Medulla oblongata (tissue), 1 donor: Measurements from ENCODE around the gene VPS18.

ENCODE experiments used
- DNase-seq: peaks from one replicate; pipeline ENCODE4 v3.0.0-alpha.2; 2015; ENCODE audit errors: extremely low spot score

The VPS18 gene

GRCh38 chr15:40936709-40937666, 42.7 kb downstream of the VPS18 start:
- no peak for DNase-seq

- no peak for DNase-seq
These were observed 43.7 kb downstream of the VPS18 start for GRCh38 chr15:40937762-40938535.

DNA sequence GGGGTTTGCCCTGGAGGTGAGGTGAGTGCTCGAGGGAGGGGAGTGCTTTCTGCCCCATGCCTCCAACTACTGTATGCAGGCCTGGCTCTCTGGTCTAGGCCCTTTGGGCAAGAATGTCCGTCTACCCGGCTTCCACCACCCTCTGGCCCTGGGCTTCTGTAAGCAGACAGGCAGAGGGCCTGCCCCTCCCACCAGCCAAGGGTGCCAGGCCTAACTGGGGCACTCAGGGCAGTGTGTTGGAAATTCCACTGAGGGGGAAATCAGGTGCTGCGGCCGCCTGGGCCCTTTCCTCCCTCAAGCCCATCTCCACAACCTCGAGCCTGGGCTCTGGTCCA, 44.3 kb downstream of the VPS18 start:
- DNase-seq: no peak

DNA sequence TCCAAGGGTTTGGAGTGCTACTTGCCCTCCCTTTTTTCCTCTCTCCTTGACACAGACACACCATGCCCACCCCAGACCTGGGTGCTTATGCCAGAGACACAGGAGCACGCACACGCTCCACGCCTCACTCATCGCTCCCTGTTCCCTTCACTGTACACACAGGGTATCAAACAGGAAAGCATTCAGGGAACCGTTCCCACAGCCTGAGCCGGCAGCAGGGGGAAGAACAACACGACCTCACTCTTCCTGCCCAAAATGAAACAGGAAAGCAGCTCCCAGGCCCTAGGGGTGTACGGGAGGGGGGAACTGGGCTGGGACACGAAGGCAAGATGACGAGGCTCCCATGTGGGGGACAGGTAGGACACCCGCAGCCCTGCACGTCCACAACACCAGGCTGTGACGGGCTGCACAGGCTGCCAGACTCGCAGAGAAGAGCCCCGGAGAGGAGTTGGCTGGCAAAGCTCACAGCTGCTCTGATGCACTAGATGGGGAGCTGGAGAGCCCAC, 46.1 kb downstream of the VPS18 start:
- no peak for DNase-seq

DNA sequence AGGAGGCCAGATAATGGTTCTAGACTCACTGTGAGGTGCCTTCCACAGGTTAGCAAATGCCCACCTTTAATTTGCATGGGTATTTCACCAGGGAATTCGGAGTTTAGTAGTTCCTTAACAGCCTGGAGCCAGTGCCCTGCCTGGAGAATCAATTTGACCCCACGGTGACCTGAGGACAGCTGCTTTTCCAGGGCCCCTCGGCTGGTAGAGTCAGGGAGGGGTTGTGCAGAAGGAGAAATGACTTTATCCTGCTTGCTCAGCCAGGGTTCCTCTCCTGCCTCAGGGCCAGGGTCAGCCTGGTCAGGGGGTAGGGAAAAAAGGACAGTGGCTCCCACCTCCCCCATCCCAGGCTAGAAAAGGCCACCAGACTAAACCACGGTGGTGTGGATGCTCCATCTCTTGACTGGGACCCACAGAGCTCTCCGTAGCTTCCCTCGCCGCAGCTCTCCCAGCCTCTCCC, 46.8 kb downstream of the VPS18 start:
- DNase-seq: no peak

GRCh38 chr15:40941528-40942336, 47.5 kb downstream of the VPS18 start:
- peak; percentile 56 for DNase-seq

DNA sequence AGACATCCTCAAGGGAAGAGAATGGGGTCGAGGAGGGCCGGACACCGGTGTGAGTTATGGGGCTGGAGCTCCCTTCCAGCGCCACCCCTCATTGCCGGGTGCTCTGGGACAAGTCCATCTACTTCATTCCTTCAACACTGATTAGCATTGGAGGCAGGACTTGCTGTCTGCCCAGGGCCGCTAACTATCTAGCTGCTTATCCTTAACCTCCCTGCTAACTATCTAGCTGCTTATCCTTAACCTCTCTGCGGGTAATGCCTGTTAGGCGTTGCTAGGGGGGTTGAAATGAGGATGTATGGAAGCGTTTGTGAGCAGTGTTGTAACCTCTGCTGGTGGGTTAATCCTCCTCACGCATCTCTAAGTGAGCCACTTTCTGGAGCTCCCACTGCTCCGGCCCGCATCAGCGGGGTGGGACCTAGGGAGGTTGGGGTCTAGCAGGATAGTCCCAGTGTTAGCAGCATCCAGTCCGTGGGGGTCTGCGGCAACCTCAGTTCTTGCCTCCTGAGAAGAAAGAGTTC, 48.1 kb downstream of the VPS18 start:
- DNase-seq: no peak

DNA sequence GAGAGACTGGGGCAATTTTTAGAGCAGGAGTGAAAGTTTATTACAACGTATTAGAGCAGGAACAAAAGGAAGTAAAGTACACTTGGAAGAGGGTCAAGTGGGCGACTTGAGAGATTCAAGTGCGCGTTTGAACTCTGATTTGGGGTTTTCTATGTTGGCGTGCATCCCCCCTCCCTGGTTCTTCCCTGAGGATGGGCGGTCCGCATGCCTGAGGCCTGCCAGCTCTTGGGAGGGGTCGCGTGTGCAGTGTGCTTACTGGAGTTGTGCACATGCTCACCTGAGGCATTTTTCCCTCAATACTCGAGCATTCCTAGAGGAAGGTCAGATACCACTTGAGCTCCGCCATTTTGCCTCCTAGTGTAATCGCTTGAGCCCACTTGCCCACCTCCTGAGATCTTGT, 48.6 kb downstream of the VPS18 start:
- DNase-seq: no peak

GRCh38 chr15:40943764-40944365, 49.6 kb downstream of the VPS18 start:
- no peak for DNase-seq

DNA sequence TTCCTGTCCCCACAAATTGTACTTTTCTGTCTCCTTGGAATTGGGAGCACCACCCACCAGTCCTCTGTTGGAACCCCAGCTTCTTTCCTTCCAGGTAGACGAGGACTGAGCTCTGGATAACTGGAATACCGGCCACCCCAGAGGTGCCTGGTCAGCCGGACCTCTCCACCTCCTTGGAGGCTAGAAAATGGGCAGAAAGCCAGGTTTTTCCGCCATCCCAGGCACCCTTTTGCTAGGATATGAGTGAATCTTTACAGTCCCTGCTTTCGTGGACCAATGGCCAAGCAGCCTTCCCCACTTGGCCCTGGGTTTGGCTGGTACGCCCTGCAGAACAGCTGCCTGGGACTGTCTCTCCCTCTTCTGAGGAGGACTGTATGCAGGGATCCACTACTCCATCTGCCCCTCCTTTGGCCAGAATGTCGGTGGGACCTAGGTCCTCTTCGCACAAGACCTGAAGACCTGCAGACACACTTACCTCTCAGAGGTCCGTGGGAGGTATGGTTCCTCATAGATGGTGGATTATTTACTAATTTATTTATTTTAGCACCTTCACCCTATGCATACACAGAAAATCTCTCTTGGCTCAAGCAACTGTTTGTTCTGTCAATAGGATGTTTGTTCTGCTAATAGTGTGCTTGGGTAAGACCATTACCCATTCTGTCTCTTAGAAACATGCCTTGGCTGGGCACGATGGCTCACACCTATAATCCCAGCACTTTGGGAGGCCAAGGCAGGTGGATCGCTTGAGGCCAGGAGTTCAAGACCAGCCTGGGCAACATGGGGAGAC, 50.5 kb downstream of the VPS18 start:
- DNase-seq: no peak

DNA sequence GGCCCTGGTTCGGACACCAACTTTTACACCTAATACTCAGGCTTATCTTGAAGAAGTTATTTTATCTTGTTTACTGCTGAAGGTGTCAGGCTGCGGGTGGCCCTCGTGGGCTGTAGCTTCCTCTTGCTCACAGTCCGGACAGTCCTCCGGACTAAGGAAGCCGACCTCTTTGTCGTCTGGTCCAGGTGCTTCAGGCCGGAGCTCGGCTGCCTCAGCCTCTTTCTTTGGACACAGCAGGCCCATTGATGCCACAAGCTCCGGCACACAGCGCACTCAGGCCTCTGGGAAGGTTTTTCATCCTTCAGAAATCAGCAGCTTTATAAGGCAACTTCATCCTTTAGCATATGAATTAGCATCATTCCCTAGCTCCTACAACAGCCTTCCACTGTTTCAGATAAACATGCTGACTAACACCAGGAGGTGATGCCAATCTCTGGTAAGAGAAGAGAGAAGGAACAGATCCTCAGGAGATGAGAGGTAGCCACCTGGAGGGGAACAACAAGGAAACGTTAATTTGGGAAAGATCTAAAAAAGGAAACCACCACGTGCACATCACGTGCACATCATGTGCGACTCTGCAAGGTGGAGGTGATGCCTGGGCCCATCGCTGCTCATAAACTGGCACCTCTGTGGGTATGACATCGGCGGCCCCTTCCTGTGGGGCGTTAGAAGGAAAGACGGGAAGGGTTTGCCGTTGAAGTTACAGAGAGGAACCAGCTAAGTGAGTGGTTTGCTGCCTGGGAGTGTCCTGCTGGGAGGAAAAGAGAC, 54.6 kb downstream of the VPS18 start:
- DNase-seq: no peak

DNA sequence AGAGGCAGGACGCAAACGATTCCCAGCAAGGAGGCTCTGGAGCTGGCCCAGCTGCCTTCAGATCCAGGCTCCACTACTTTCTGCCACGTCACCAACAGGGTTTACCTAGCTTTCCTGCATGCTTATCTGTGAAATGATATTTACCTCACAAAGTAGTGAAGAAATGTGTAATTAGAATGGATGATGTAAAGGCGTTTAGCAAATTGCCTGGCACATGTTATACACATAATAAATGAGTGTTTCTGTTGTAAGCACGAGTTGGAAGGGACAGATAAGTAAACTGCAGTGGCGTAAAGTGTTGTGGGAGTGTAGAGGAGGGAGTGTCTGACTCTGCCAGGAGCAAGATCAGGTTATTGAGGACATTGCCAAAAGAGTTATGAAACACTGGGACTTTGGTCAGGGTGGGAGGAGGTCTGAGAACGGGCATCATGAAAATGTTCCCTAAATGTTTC, 55.5 kb downstream of the VPS18 start:
- DNase-seq: no peak

- DNase-seq: no peak
These were observed 57.5 kb downstream of the VPS18 start for GRCh38 chr15:40951764-40952163.

- no peak for DNase-seq
These were observed 58.2 kb downstream of the VPS18 start for GRCh38 chr15:40952301-40952900.

GRCh38 chr15:40952901-40953712, 58.9 kb downstream of the VPS18 start, which contains the start of gene CHAC1:
Gene CHAC1 (plus strand): TSS chr15:40953471. CDS start chr15:40953584, 113 bp downstream.
- DNase-seq: peak; percentile 93
